Stimulated activated naive B cell treated with anti-CD40 and anti-IgM and Interleukin-4, amounts not matched to agents 10 μg/mL and 1 μg/mL and 100 μg/mL, for 72 hours (primary cell): ENCODE results near the gene SKP1.

Source experiments
- ATAC-seq, 2 donors: fragments of 150-1000 bp; cut with Tn5 transposase; replicated peaks; 2 replicates each; pipeline ENCODE4 v1.10.0; 2021; ENCODE audit warnings: moderate library complexity in 1 of 2
- DNase-seq: peaks from one replicate; pipeline ENCODE4 v3.0.0; 2021
- H3K27ac Mint-ChIP-seq: one replicate; pipeline ENCODE4 v1.8.0; 2022; ENCODE audit warnings: mild to moderate bottlenecking, mixed read lengths
- H3K27me3 Mint-ChIP-seq, 2 donors: one replicate each; pipeline ENCODE4 v1.8.0; 2022; ENCODE audit warnings: mixed read lengths in 2 of 2
- H3K36me3 Mint-ChIP-seq, 2 donors: one replicate each; pipeline ENCODE4 v1.8.0; 2022; ENCODE audit warnings: mixed read lengths in 2 of 2, mild to moderate bottlenecking in 1 of 2
- H3K4me1 Mint-ChIP-seq, 2 donors: one replicate each; pipeline ENCODE4 v1.8.0; 2022; ENCODE audit warnings: mixed read lengths in 2 of 2, mild to moderate bottlenecking in 1 of 2
- H3K4me3 Mint-ChIP-seq, 2 donors: one replicate each; pipeline ENCODE4 v1.8.0; 2022; ENCODE audit warnings: mild to moderate bottlenecking in 2 of 2, mixed read lengths in 2 of 2, moderate library complexity in 1 of 2
- H3K9me3 Mint-ChIP-seq, 2 donors: one replicate each; pipeline ENCODE4 v1.8.0; 2022; ENCODE audit warnings: mixed read lengths in 2 of 2, mild to moderate bottlenecking in 1 of 2

Gene SKP1

GRCh38 chr5:134142806-134143205 lies 33.9 kb downstream of the SKP1 start:
- DNase-seq: no peak
- Mint-ChIP-seq H3K36me3 (peaks cover 15 to 40% of the 10 kb centered on the region in 2 donors), H3K27ac (peak overlapping the region; percentile 25), H3K4me1 (peaks cover 39 to 51% of the 10 kb centered on the region in 2 donors), H3K9me3 (no peaks in the 10 kb centered on the region), H3K4me3 (no peak overlapping the region), H3K27me3 (no peaks in the 10 kb centered on the region)
- ATAC-seq: no peak

GRCh38 chr5:134142052-134142451 lies 34.7 kb downstream of the SKP1 start:
- DNase-seq: no peak
- Mint-ChIP-seq H3K9me3 (no peaks in the 10 kb centered on the region), H3K36me3 (peaks cover 15 to 43% of the 10 kb centered on the region in 2 donors), H3K4me3 (no peak overlapping the region), H3K4me1 (peaks cover 45 to 58% of the 10 kb centered on the region in 2 donors), H3K27ac (no peak overlapping the region), H3K27me3 (no peaks in the 10 kb centered on the region)
- ATAC-seq: no peak

GRCh38 chr5:134141331-134142050 lies 35.3 kb downstream of the SKP1 start:
- Mint-ChIP-seq H3K27ac (no peak overlapping the region), H3K4me1 (peaks cover 45 to 59% of the 10 kb centered on the region in 2 donors)
- no peak for DNase-seq

GRCh38 chr5:134140530-134141201 lies 36.1 kb downstream of the SKP1 start:
- DNase-seq (peak; percentile 44), ATAC-seq (peak; percentile 67 to 73)
- Mint-ChIP-seq H3K4me1 (peaks cover 48 to 53% of the 10 kb centered on the region in 2 donors), H3K9me3 (no peaks in the 10 kb centered on the region), H3K27me3 (no peaks in the 10 kb centered on the region), H3K4me3 (no peak overlapping the region), H3K27ac (peak overlapping the region; percentile 3), H3K36me3 (peaks cover 18 to 44% of the 10 kb centered on the region in 2 donors)

More at GRCh38 chr5:134141331-134142050, 35.3 kb downstream of the SKP1 start:
- H3K9me3 Mint-ChIP-seq: no peaks in the 10 kb centered on the region
- ATAC-seq: peak; percentile 15 to 19
- H3K36me3 Mint-ChIP-seq: peaks cover 15 to 43% of the 10 kb centered on the region in 2 donors
- no peaks in the 10 kb centered on the region for H3K27me3 Mint-ChIP-seq
- no peak overlapping the region for H3K4me3 Mint-ChIP-seq

- Mint-ChIP-seq H3K9me3 (no peaks in the 10 kb centered on the region), H3K27ac (peak overlapping the region; percentile 69), H3K36me3 (peaks cover 24 to 51% of the 10 kb centered on the region in 2 donors), H3K27me3 (no peaks in the 10 kb centered on the region), H3K4me3 (no peak overlapping the region), H3K4me1 (peaks cover 53 to 57% of the 10 kb centered on the region in 2 donors)
- ATAC-seq: no peak
- no peak for DNase-seq
Measured at GRCh38 chr5:134139891-134140469, 36.8 kb downstream of the SKP1 start.

- peak overlapping the region; percentile 69 for H3K27ac Mint-ChIP-seq
- ATAC-seq: no peak
- no peak overlapping the region for H3K4me3 Mint-ChIP-seq
- H3K9me3 Mint-ChIP-seq: no peaks in the 10 kb centered on the region
- H3K36me3 Mint-ChIP-seq: peaks cover 24 to 50% of the 10 kb centered on the region in 2 donors
- peaks cover 53 to 62% of the 10 kb centered on the region in 2 donors for H3K4me1 Mint-ChIP-seq
- no peak for DNase-seq
- no peaks in the 10 kb centered on the region for H3K27me3 Mint-ChIP-seq
Measured at GRCh38 chr5:134139377-134139851, 37.3 kb downstream of the SKP1 start.

- no peak overlapping the region for H3K4me3 Mint-ChIP-seq
- H3K9me3 Mint-ChIP-seq: no peaks in the 10 kb centered on the region
- peak overlapping the region; percentile 80 for H3K27ac Mint-ChIP-seq
- peaks cover 24 to 52% of the 10 kb centered on the region in 2 donors for H3K36me3 Mint-ChIP-seq
- ATAC-seq (peak; percentile 83 to 84), DNase-seq (peak; percentile 56)
- H3K27me3 Mint-ChIP-seq: no peaks in the 10 kb centered on the region
- H3K4me1 Mint-ChIP-seq: peaks cover 53 to 67% of the 10 kb centered on the region in 2 donors
Measured at GRCh38 chr5:134138416-134139376, 38.1 kb downstream of the SKP1 start.

GRCh38 chr5:134136771-134137170 lies 40.0 kb downstream of the SKP1 start:
- ATAC-seq: no peak
- no peak for DNase-seq
- no peak overlapping the region for H3K27ac Mint-ChIP-seq
- H3K36me3 Mint-ChIP-seq: peaks cover 24 to 54% of the 10 kb centered on the region in 2 donors
- H3K4me1 Mint-ChIP-seq: peaks cover 69 to 84% of the 10 kb centered on the region in 2 donors
- H3K4me3 Mint-ChIP-seq: no peak overlapping the region
- H3K27me3 Mint-ChIP-seq: no peaks in the 10 kb centered on the region
- no peaks in the 10 kb centered on the region for H3K9me3 Mint-ChIP-seq

GRCh38 chr5:134136221-134136631 lies 40.5 kb downstream of the SKP1 start:
- no peak for DNase-seq
- H3K27me3 Mint-ChIP-seq: no peaks in the 10 kb centered on the region
- H3K4me3 Mint-ChIP-seq: no peak overlapping the region
- no peak overlapping the region for H3K27ac Mint-ChIP-seq
- ATAC-seq: no peak
- H3K36me3 Mint-ChIP-seq: peaks cover 20 to 53% of the 10 kb centered on the region in 2 donors
- no peaks in the 10 kb centered on the region for H3K9me3 Mint-ChIP-seq
- peaks cover 68 to 83% of the 10 kb centered on the region in 2 donors for H3K4me1 Mint-ChIP-seq

GRCh38 chr5:134135091-134135655 lies 41.6 kb downstream of the SKP1 start:
- no peak overlapping the region for H3K4me3 Mint-ChIP-seq
- H3K36me3 Mint-ChIP-seq: peaks cover 24 to 58% of the 10 kb centered on the region in 2 donors
- no peaks in the 10 kb centered on the region for H3K27me3 Mint-ChIP-seq

GRCh38 chr5:134133995-134134541 lies 42.7 kb downstream of the SKP1 start:
- H3K27me3 Mint-ChIP-seq: no peaks in the 10 kb centered on the region
- peaks cover 57 to 72% of the 10 kb centered on the region in 2 donors for H3K4me1 Mint-ChIP-seq
- H3K27ac Mint-ChIP-seq: peak overlapping the region; percentile 31
- DNase-seq (no peak), ATAC-seq (no peak)
- no peaks in the 10 kb centered on the region for H3K9me3 Mint-ChIP-seq
- no peak overlapping the region for H3K4me3 Mint-ChIP-seq
- peaks cover 23 to 56% of the 10 kb centered on the region in 2 donors for H3K36me3 Mint-ChIP-seq

More at GRCh38 chr5:134135091-134135655, 41.6 kb downstream of the SKP1 start:
- ATAC-seq (no peak), DNase-seq (no peak)
- H3K27ac Mint-ChIP-seq: peak overlapping the region; percentile 21
- no peaks in the 10 kb centered on the region for H3K9me3 Mint-ChIP-seq
- peaks cover 64 to 79% of the 10 kb centered on the region in 2 donors for H3K4me1 Mint-ChIP-seq

GRCh38 chr5:134133188-134133994 lies 43.4 kb downstream of the SKP1 start:
- H3K4me3 Mint-ChIP-seq: no peak overlapping the region
- DNase-seq (no peak), ATAC-seq (no peak)
- H3K27me3 Mint-ChIP-seq: no peaks in the 10 kb centered on the region
- peaks cover 25 to 58% of the 10 kb centered on the region in 2 donors for H3K36me3 Mint-ChIP-seq
- no peaks in the 10 kb centered on the region for H3K9me3 Mint-ChIP-seq
- peaks cover 52 to 72% of the 10 kb centered on the region in 2 donors for H3K4me1 Mint-ChIP-seq
- peak overlapping the region; percentile 92 for H3K27ac Mint-ChIP-seq
